Spleen (tissue), 11 donors: Measurements from ENCODE around the gene MYPN. TPM values are rescaled to one million over a fixed set of nuclear protein-coding genes. Genes with fewer than 3 reads are reported as not detected.

Source experiments
- DNase-seq: peaks from one replicate; pipeline ENCODE4 v3.0.0-alpha.2; 2020
- H3K27ac ChIP-seq, 8 donors: fragments of 200-600 bp; sonication (generic) in 7 of 8; 1 replicate in 4 of 8; 2 replicates in 4 of 8; pipeline versions ENCODE4 v1.5.0 to v1.8.0; 2016 to 2021; ENCODE audit warnings: inconsistent platforms in 4 of 8, mild to moderate bottlenecking in 4 of 8, moderate library complexity in 1 of 8
- H3K27me3 ChIP-seq, 7 donors: fragments of 200-600 bp; sonication (generic) in 6 of 7; replicated peaks in 1 of 7; 1 replicate in 4 of 7; 2 replicates in 3 of 7; pipeline versions ENCODE4 v1.5.0 to v1.8.0; 2016 to 2021; ENCODE audit warnings: inconsistent platforms in 3 of 7, mild to moderate bottlenecking in 1 of 7
- H3K36me3 ChIP-seq, 6 donors: fragments of 200-600 bp; sonication (generic) in 5 of 6; 1 replicate in 4 of 6; 2 replicates in 2 of 6; pipeline versions ENCODE4 v1.5.0 to v1.8.0; 2016 to 2021; ENCODE audit warnings: inconsistent platforms in 2 of 6
- H3K4me1 ChIP-seq, 6 donors: fragments of 200-600 bp; sonication (generic) in 5 of 6; 1 replicate in 3 of 6; 2 replicates in 3 of 6; pipeline versions ENCODE4 v1.5.0 to v1.8.0; 2016 to 2021; ENCODE audit warnings: inconsistent platforms in 3 of 6
- H3K4me3 ChIP-seq, 8 donors: fragments of 200-600 bp; sonication (generic) in 7 of 8; 1 replicate in 4 of 8; 2 replicates in 4 of 8; pipeline versions ENCODE4 v1.5.0 to v1.8.0; 2016 to 2021; ENCODE audit warnings: inconsistent platforms in 4 of 8, mild to moderate bottlenecking in 4 of 8, moderate library complexity in 2 of 8
- H3K9me3 ChIP-seq, 8 donors: fragments of 200-600 bp; sonication (generic) in 7 of 8; 1 replicate in 4 of 8; 2 replicates in 4 of 8; pipeline versions ENCODE4 v1.5.0 to v1.8.0; 2016 to 2021; ENCODE audit warnings: inconsistent platforms in 4 of 8
- CTCF ChIP-seq, 11 experiments: fragments of 200-600 bp in 7 of 11; fragments of 450-650 bp in 4 of 11; sonication (generic) in 4 of 11; IDR thresholded peaks in 8 of 11; conservative IDR thresholded peaks in 3 of 11; 1 replicate in 7 of 11; 2 replicates in 4 of 11; pipeline versions ENCODE4 v1.4.0 to v1.8.0; 2016 to 2021; ENCODE audit warnings: antibody characterized with exemption in 11 of 11, inconsistent platforms in 4 of 11, mild to moderate bottlenecking in 1 of 11
- POLR2A ChIP-seq, 3 donors: fragments of 450-650 bp; IDR thresholded peaks; one replicate each; pipeline ENCODE4 v1.5.1; 2017; ENCODE audit warnings: antibody characterized with exemption in 3 of 3, mild to moderate bottlenecking in 1 of 3
- POLR2AphosphoS5 ChIP-seq, 3 donors: sonication (generic); formaldehyde crosslinking; IDR thresholded peaks; one replicate each; pipeline ENCODE4 v1.5.1; 2017; ENCODE audit warnings: antibody characterized with exemption in 3 of 3
- WGBS, 5 donors: extraction: QIAGEN DNeasy Blood & Tissue Kit in 3 of 5; methylation state at CpG; one replicate each; pipeline versions ENCODE4 v1.1.5 to v1.1.7; 2013 to 2018; 5-methylcytosine and 5-hydroxymethylcytosine counted together
- intact Hi-C: fragments of 100-400 bp; cut with DNase I; formaldehyde crosslinking; loops from one replicate; pipeline ENCODE4 v1.15.0; 2023; ENCODE audit warnings: low total_unique reads
- polyA plus RNA-seq, 3 donors: library from polyadenylated mRNA; stranded (reverse); fragments of 200-250 nt; gene quantifications; one replicate each; pipeline ENCODE4 v1.2.1, GENCODE V29; 2013
- total RNA-seq, 7 donors: library from RNA; depleted of rRNA in 3 of 7; stranded (reverse); fragments of >200 nt in 3 of 7; fragmentation: NEBNext Ultra II Directional in 4 of 7; extraction: Animal tissue kit (Norgen Biotek cat#: 25700) in 4 of 7; gene quantifications; one replicate each; pipeline versions ENCODE4 v1.1.0 to v1.2.1, GENCODE V29; 2016 to 2021
- donor health status: healthy with polysubstance abuse.
- donor health status: DM: no; HTN: no; CAD: no; lungs with moderate emphysema.
- donor health status: DM: no; HTN: no; CAD: no.
- donor health status: Bipolar disorder and iron deficiency.
- donor health status: healthy.
- donor health status: DM: no; HTN: no; CAD: no.
- donor health status: DM: yes; HTN: yes; CAD: no.

The MYPN gene
- total and polyA plus RNA-seq, 10 donors, result 0.03 to 0.94 (median 0.06) TPM; not detected in 5

GRCh38 chr10:68237173-68237572 is 127.9 kb downstream of the MYPN start:
- no peak for TF ChIP-seq CTCF (IDR thresholded peaks at IDR 0.05 in 8 of 11, conservative IDR thresholded peaks at IDR 0.05 in 3 of 11)
- TF ChIP-seq POLR2A (IDR thresholded peaks at IDR 0.05), result no peak
- no peak for TF ChIP-seq POLR2AphosphoS5 (IDR thresholded peaks at IDR 0.05)
- WGBS, 5 donors, result 85 to 95% (median 89%) methylated on average over 3 of the region's 3 CpGs
- H3K4me3 ChIP-seq, result no peak overlapping the region
- peaks cover 0 to under 1% (median 0%) of the 10 kb centered on the region in 6 donors for H3K4me1 ChIP-seq
- no peak overlapping the region for H3K27ac ChIP-seq
- H3K9me3 ChIP-seq, result no peaks in the 10 kb centered on the region
- intact Hi-C loops, result no loop called here
- no peaks in the 10 kb centered on the region for H3K36me3 ChIP-seq
- DNase-seq, result no peak
- peaks cover 0 to 2% (median 0%) of the 10 kb centered on the region in 7 donors for H3K27me3 ChIP-seq

GRCh38 chr10:68238371-68238770 is 129.1 kb downstream of the MYPN start:
- no peaks in the 10 kb centered on the region for H3K9me3 ChIP-seq
- WGBS, 5 donors, result 87 to 94% (median 90%) methylated on average over 6 of the region's 6 CpGs
- intact Hi-C loops, result no loop called here
- H3K27ac ChIP-seq, result no peak overlapping the region
- no peaks in the 10 kb centered on the region for H3K27me3 ChIP-seq
- no peaks in the 10 kb centered on the region for H3K36me3 ChIP-seq
- H3K4me1 ChIP-seq, result no peaks in the 10 kb centered on the region
- no peak for DNase-seq
- TF ChIP-seq POLR2AphosphoS5 (IDR thresholded peaks at IDR 0.05), result no peak
- TF ChIP-seq CTCF (IDR thresholded peaks at IDR 0.05 in 8 of 11, conservative IDR thresholded peaks at IDR 0.05 in 3 of 11), result no peak
- no peak for TF ChIP-seq POLR2A (IDR thresholded peaks at IDR 0.05)
- no peak overlapping the region for H3K4me3 ChIP-seq

GRCh38 chr10:68239069-68239468 is 129.8 kb downstream of the MYPN start:
- no peak overlapping the region for H3K4me3 ChIP-seq
- no peaks in the 10 kb centered on the region for H3K36me3 ChIP-seq
- DNase-seq, result no peak
- no peaks in the 10 kb centered on the region for H3K4me1 ChIP-seq
- 95 to 99% (median 97%) methylated on average over 5 of the region's 5 CpGs for WGBS, 5 donors
- no peak for TF ChIP-seq POLR2A (IDR thresholded peaks at IDR 0.05)
- TF ChIP-seq POLR2AphosphoS5 (IDR thresholded peaks at IDR 0.05), result no peak
- TF ChIP-seq CTCF (IDR thresholded peaks at IDR 0.05 in 8 of 11, conservative IDR thresholded peaks at IDR 0.05 in 3 of 11), result no peak
- H3K9me3 ChIP-seq, result no peaks in the 10 kb centered on the region
- no peaks in the 10 kb centered on the region for H3K27me3 ChIP-seq
- H3K27ac ChIP-seq, result no peak overlapping the region
- intact Hi-C loops, result no loop called here

GRCh38 chr10:68239596-68240150 is 130.4 kb downstream of the MYPN start:
- no peaks in the 10 kb centered on the region for H3K4me1 ChIP-seq
- DNase-seq, result no peak
- no peaks in the 10 kb centered on the region for H3K27me3 ChIP-seq
- no peak overlapping the region for H3K27ac ChIP-seq
- H3K4me3 ChIP-seq, result no peak overlapping the region
- no peaks in the 10 kb centered on the region for H3K36me3 ChIP-seq
- WGBS, 5 donors, result 72 to 88% (median 75%) methylated on average over 5 of the region's 5 CpGs
- intact Hi-C loops, result no loop called here
- no peaks in the 10 kb centered on the region for H3K9me3 ChIP-seq
- TF ChIP-seq POLR2AphosphoS5 (IDR thresholded peaks at IDR 0.05) (no peak), POLR2A (IDR thresholded peaks at IDR 0.05) (no peak), CTCF (IDR thresholded peaks at IDR 0.05 in 8 of 11, conservative IDR thresholded peaks at IDR 0.05 in 3 of 11) (no peak)
